Measurements from ENCODE around the gene GRIA3.

The GRIA3 gene

DNA sequence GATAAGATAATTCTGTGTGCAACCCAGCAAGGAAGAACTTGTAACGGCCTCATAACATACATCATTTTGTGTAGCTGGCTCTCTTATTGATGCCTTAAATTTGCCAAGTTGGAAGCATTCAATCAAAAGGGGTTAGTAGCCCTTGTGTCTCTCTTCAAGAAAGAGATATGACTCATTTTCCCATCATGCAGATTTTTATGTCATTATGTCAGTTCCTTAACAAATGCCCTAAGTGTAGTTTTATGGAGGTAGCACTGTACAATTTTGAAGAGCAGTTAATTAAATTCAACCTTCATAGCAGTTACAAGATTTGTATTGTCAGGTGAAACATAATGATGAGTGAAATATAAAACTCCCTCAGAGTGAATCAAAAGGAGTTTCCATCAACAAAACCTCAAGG, 215.6 kb downstream of the GRIA3 start:
- in situ Hi-C loops (cut with HindIII; ENCODE audit: low pct_ligation_motif_present, low sequenced_read_pairs) = no loop called here
- H3K4me3 ChIP-seq (ENCODE audit: low read depth, low read length) = no peak overlapping the region
- H3K27me3 ChIP-seq (replicated peaks) = no peaks in the 10 kb centered on the region
- no peaks in the 10 kb centered on the region for H3K36me3 ChIP-seq (replicated peaks)
- TF ChIP-seq, protein P1, sequence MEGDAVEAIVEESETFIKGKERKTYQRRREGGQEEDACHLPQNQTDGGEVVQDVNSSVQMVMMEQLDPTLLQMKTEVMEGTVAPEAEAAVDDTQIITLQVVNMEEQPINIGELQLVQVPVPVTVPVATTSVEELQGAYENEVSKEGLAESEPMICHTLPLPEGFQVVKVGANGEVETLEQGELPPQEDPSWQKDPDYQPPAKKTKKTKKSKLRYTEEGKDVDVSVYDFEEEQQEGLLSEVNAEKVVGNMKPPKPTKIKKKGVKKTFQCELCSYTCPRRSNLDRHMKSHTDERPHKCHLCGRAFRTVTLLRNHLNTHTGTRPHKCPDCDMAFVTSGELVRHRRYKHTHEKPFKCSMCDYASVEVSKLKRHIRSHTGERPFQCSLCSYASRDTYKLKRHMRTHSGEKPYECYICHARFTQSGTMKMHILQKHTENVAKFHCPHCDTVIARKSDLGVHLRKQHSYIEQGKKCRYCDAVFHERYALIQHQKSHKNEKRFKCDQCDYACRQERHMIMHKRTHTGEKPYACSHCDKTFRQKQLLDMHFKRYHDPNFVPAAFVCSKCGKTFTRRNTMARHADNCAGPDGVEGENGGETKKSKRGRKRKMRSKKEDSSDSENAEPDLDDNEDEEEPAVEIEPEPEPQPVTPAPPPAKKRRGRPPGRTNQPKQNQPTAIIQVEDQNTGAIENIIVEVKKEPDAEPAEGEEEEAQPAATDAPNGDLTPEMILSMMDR (IDR thresholded peaks at IDR 0.05; ENCODE audit: low read depth, low read length, missing control alignments) = no peak
- DNase-seq = no peak
- no peak overlapping the region for H3K27ac ChIP-seq

DNA sequence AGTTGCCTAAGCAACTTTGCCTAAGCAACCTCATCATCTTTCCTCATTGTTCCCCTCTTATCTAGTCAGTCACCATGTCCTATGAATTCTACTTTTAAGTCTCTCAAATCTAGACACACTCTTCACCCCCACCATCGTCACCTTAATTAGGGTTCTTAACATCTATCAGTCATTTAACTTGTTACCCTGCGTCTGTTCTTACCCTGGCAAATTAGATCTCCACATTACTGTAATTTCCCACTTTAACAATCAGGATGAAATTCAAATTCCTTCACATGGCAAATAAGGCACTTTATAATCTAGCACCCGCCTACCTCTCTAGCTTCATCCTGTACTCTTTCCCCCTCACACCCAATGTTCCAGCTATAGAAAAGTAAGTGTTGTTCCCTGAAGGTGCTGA, 221.2 kb downstream of the GRIA3 start:
- Histone ChIP-seq H3K27me3 (replicated peaks) (no peaks in the 10 kb centered on the region), H3K4me3 (ENCODE audit: low read depth, low read length) (no peak overlapping the region), H3K27ac (no peak overlapping the region), H3K36me3 (replicated peaks) (no peaks in the 10 kb centered on the region)
- TF ChIP-seq, protein P1 (IDR thresholded peaks at IDR 0.05; ENCODE audit: low read depth, low read length, missing control alignments) = no peak
- in situ Hi-C loops (cut with HindIII; ENCODE audit: low pct_ligation_motif_present, low sequenced_read_pairs) = no loop called here
- no peak for DNase-seq

DNA sequence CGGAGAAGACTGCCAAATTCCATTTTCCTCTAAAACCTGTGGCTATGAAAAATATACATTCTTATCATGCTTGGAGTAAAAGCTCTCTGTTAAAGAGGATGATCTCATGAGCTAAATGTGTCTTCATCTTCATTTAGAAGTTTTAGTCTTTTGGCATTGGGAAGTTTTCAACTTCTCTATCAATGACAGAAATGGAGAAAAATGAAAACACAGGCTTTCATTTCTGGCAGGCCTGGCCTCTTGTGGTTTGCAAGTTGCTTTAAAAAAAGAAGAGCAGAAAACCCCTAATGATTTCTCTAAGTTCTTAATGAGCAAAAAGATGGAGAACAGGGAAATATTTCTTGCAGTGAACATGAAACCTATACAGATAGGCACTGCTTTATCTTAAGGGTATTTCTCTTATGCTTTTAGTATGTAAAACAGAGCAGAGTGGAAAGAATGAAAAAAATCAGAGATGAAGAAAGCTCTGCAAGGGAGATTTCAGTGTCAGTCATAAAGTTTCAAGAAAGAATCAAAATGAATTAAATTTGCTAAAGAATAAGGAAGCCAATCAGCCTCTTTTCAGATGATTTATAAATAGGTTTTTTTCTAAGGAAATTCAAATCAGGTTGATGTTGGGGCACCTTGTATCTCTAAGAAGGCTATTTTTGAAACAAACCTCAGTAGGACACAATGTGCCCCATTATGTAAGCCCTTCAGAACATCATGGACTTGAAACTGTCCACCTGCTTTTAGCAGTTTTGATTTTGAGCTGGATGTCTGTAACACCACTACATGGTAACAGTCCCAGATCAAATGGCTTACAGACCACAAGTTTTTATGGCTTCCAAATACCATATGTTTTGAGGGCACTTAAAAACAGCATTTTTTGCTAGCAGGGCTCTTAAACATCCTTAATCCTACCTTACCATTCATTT, 225.0 kb downstream of the GRIA3 start:
- Histone ChIP-seq H3K27me3 (replicated peaks) (no peaks in the 10 kb centered on the region), H3K4me3 (ENCODE audit: low read depth, low read length) (no peak overlapping the region), H3K27ac (no peak overlapping the region), H3K36me3 (replicated peaks) (no peaks in the 10 kb centered on the region)
- DNase-seq = no peak
- TF ChIP-seq, protein P1 (IDR thresholded peaks at IDR 0.05; ENCODE audit: low read depth, low read length, missing control alignments) = no peak
- in situ Hi-C loops (cut with HindIII; ENCODE audit: low pct_ligation_motif_present, low sequenced_read_pairs) = no loop called here

DNA sequence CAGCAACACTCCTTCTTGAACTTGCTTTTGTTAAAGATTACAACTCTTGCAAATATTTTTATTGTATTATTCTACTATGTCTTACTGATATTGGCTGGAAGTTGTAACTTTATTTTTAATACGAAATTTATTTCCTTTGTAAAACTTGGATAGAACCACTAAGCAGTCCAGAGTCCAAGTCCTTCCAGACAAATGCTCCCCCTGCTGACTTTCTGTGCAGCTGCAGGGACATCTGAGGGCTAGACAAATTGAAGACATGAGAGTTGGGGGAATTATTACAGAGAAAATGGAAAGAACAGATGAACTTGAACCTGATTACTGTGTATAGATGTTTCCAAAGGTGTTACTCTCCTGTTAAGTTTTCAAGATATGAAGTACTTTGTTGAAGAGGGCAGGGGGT, 238.8 kb downstream of the GRIA3 start:
- DNase-seq = peak; percentile 19
- TF ChIP-seq, protein P1 (IDR thresholded peaks at IDR 0.05; ENCODE audit: low read depth, low read length, missing control alignments) = peak; percentile 80
- Histone ChIP-seq H3K36me3 (replicated peaks) (no peaks in the 10 kb centered on the region), H3K4me3 (ENCODE audit: low read depth, low read length) (no peak overlapping the region), H3K27me3 (replicated peaks) (no peaks in the 10 kb centered on the region), H3K27ac (no peak overlapping the region)
- in situ Hi-C loops (cut with HindIII; ENCODE audit: low pct_ligation_motif_present, low sequenced_read_pairs) = no loop called here

DNA sequence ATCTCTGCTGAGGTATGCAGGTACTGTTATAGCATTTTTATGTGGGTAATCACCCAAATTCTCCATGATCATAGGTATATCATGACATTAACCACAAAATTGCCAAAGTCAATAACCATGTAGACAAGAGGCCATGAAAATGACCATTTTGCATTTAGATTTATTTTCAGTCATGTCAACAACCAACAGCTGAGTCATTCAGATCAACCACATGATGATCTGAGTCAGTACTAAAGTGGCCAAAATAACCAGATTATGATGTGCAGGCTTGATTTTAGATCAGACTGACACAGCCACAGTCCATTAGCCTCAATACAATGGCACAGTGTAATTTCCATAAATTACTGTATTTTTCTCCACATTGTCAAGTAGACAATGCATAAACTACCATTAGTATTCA, 240.5 kb downstream of the GRIA3 start:
- Histone ChIP-seq H3K4me3 (ENCODE audit: low read depth, low read length) (no peak overlapping the region), H3K27me3 (replicated peaks) (no peaks in the 10 kb centered on the region), H3K36me3 (replicated peaks) (no peaks in the 10 kb centered on the region), H3K27ac (no peak overlapping the region)
- TF ChIP-seq, protein P1 (IDR thresholded peaks at IDR 0.05; ENCODE audit: low read depth, low read length, missing control alignments) = no peak
- in situ Hi-C loops (cut with HindIII; ENCODE audit: low pct_ligation_motif_present, low sequenced_read_pairs) = no loop called here
- DNase-seq = peak; percentile 43

All from brain microvascular endothelial cell (primary cell).